Breast epithelium (tissue), 4 donors: ENCODE measurements around the gene RHOG. TPM values are rescaled to one million over a fixed set of nuclear protein-coding genes. Genes with fewer than 3 reads are reported as not detected.

Experiments used
- DNase-seq, 2 donors: peaks; one replicate each; pipeline ENCODE4 v3.0.0-alpha.2; 2019; ENCODE audit warnings: low spot score in 2 of 2
- H3K27ac ChIP-seq, 2 donors: fragments of 200-600 bp; sonication (generic) in 1 of 2; one replicate each; pipeline ENCODE4 v1.5.1; 2016 to 2019; ENCODE audit warnings: mild to moderate bottlenecking in 1 of 2
- H3K27me3 ChIP-seq, 2 donors: fragments of 200-600 bp; sonication (generic) in 1 of 2; one replicate each; pipeline versions ENCODE4 v1.5.1 to v1.6.0; 2017 to 2019; ENCODE audit warnings: control low read depth in 1 of 2, mild to moderate bottlenecking in 1 of 2
- H3K36me3 ChIP-seq: fragments of 200-600 bp; one replicate; pipeline ENCODE4 v1.5.1; 2019
- H3K4me1 ChIP-seq, 2 donors: fragments of 200-600 bp; sonication (generic); one replicate each; pipeline ENCODE4 v1.5.1; 2016 to 2019; ENCODE audit warnings: control low read depth in 1 of 2
- H3K4me3 ChIP-seq, 3 donors: fragments of 200-600 bp; sonication (generic); 1 replicate in 2 of 3; 2 replicates in 1 of 3; pipeline ENCODE4 v1.5.1; 2016 to 2019; ENCODE audit warnings: mild to moderate bottlenecking in 3 of 3, moderate library complexity in 2 of 3
- H3K9me3 ChIP-seq, 2 donors: fragments of 200-600 bp; sonication (generic) in 1 of 2; one replicate each; pipeline ENCODE4 v1.5.1; 2016 to 2019; ENCODE audit warnings: control low read depth in 1 of 2
- POLR2A ChIP-seq: fragments of 450-650 bp; IDR thresholded peaks from one replicate; pipeline ENCODE4 v1.6.1; 2016; ENCODE audit warnings: antibody characterized with exemption, mild to moderate bottlenecking, moderate library complexity
- POLR2AphosphoS5 ChIP-seq, 3 donors: sonication (generic); formaldehyde crosslinking; IDR thresholded peaks; one replicate each; pipeline ENCODE4 v1.6.1; 2017; ENCODE audit warnings: antibody characterized with exemption in 3 of 3
- intact Hi-C: fragments of 100-400 bp; cut with DNase I; formaldehyde crosslinking; loops from one replicate; pipeline ENCODE4 v1.15.1; 2023; ENCODE audit warnings: low total_unique reads
- total RNA-seq, 3 donors: library from RNA; depleted of rRNA; stranded (reverse); fragments of >200 nt; gene quantifications; one replicate each; pipeline ENCODE4 v1.1.0, GENCODE V29; 2016
- TF ChIP-seq, protein P1 (sequence below), 3 donors: fragments of 450-650 bp; IDR thresholded peaks; one replicate each; pipeline ENCODE4 v1.5.1; 2016 to 2017; ENCODE audit warnings: antibody characterized with exemption in 3 of 3, mild to moderate bottlenecking in 3 of 3, moderate library complexity in 3 of 3

The RHOG gene
- total RNA-seq, 3 donors from 2014 or later, result 37.0 to 68.2 (median 37.0) TPM

- TF ChIP-seq, protein P1, sequence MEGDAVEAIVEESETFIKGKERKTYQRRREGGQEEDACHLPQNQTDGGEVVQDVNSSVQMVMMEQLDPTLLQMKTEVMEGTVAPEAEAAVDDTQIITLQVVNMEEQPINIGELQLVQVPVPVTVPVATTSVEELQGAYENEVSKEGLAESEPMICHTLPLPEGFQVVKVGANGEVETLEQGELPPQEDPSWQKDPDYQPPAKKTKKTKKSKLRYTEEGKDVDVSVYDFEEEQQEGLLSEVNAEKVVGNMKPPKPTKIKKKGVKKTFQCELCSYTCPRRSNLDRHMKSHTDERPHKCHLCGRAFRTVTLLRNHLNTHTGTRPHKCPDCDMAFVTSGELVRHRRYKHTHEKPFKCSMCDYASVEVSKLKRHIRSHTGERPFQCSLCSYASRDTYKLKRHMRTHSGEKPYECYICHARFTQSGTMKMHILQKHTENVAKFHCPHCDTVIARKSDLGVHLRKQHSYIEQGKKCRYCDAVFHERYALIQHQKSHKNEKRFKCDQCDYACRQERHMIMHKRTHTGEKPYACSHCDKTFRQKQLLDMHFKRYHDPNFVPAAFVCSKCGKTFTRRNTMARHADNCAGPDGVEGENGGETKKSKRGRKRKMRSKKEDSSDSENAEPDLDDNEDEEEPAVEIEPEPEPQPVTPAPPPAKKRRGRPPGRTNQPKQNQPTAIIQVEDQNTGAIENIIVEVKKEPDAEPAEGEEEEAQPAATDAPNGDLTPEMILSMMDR (IDR thresholded peaks at IDR 0.05), result no peak
- TF ChIP-seq POLR2AphosphoS5 (IDR thresholded peaks at IDR 0.05) (no peak), POLR2A (no peak)
- H3K4me1 ChIP-seq, result no peaks in the 10 kb centered on the region
- no peak overlapping the region for H3K4me3 ChIP-seq
- H3K9me3 ChIP-seq, result no peaks in the 10 kb centered on the region
- no peaks in the 10 kb centered on the region for H3K27me3 ChIP-seq
- intact Hi-C loops, result no loop called here
- DNase-seq, result no peak
- H3K27ac ChIP-seq, result no peak overlapping the region
- H3K36me3 ChIP-seq, result no peaks in the 10 kb centered on the region
These were observed 10.7 kb downstream of the RHOG start for GRCh38 chr11:3830088-3830487.

DNA sequence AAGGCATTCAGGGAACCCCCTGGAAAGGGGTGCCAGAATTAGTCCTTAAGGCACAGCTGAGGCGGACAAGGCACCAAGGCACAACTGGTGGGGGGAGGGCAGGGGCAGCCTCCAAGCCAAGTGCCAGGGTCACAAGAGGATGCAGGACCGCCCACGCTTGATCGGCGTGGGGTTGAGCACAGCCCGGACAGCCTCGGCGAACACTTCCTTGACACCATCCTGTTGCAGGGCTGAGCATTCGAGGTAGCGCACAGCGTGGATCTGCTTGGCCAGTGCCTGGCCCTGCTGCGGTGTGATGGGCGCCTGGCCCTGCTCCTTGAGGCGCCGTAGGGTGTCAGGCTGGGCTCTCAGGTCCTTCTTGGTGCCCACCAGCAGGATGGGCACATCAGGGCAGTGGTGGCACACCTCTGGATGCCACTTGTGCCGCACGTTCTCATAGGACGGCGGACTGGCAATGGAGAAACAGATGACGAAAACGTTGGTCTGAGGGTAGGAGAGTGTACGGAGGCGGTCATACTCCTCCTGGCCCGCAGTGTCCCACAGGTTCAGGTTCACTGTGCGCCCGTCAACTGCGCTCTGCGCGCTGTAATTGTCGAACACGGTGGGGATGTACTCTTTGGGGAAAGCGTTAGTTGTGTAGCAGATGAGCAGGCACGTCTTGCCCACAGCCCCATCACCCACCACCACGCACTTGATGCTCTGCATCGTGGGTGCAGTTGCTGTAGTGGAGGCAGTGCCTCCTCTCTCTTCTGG is 13.1 kb downstream of the RHOG start:
- intact Hi-C loops, result no loop called here
- H3K4me1 ChIP-seq, result no peaks in the 10 kb centered on the region
- no peaks in the 10 kb centered on the region for H3K27me3 ChIP-seq
- no peaks in the 10 kb centered on the region for H3K36me3 ChIP-seq
- H3K9me3 ChIP-seq, result no peaks in the 10 kb centered on the region
- TF ChIP-seq, protein P1 (IDR thresholded peaks at IDR 0.05), result no peak
- TF ChIP-seq POLR2AphosphoS5 (IDR thresholded peaks at IDR 0.05) (no peak), POLR2A (no peak)
- no peak overlapping the region for H3K27ac ChIP-seq
- DNase-seq, result no peak
- no peak overlapping the region for H3K4me3 ChIP-seq

- Histone ChIP-seq H3K36me3 (no peaks in the 10 kb centered on the region), H3K4me1 (no peaks in the 10 kb centered on the region), H3K27ac (no peak overlapping the region), H3K4me3 (no peak overlapping the region), H3K27me3 (no peaks in the 10 kb centered on the region), H3K9me3 (no peaks in the 10 kb centered on the region)
- TF ChIP-seq, protein P1 (IDR thresholded peaks at IDR 0.05), result no peak
- no peak for TF ChIP-seq POLR2A
- no peak for TF ChIP-seq POLR2AphosphoS5 (IDR thresholded peaks at IDR 0.05)
- intact Hi-C loops, result no loop called here
- DNase-seq, result no peak
These were observed 14.0 kb downstream of the RHOG start for GRCh38 chr11:3826721-3827120.

DNA sequence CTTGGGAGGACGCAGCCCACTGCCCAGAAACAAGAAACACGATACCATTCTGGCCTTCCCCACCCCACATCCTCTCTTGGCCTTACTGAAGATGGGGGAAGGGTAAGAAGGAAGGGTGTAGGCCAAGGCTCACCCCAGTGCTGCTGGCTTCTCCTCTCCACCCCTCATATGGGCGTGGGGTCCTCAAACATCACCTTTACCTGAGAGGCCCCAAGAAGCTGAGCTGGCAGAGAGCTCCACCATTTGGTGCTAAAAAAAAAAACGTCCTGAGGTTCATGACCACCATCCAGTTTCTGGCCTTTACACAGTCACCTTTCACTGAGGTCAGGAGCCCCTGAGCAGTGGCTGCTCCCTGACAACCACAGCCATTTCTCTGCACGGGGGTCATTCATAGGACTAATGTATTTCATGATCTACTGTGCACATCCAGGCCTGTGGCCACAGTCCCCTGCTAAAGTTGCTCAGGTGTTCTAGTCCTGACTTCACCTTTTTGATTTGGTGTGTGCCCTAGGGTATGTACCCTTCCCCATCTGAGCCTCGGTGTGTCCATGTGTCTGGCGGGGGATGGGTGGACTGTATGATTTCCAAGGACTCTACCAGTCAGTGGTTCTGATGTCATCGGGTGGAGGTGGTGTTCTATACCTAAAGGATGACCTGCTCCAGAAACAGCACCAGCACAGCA is 15.1 kb downstream of the RHOG start:
- Histone ChIP-seq H3K4me3 (no peak overlapping the region), H3K36me3 (no peaks in the 10 kb centered on the region), H3K4me1 (no peaks in the 10 kb centered on the region), H3K9me3 (no peaks in the 10 kb centered on the region), H3K27me3 (no peaks in the 10 kb centered on the region), H3K27ac (no peak overlapping the region)
- TF ChIP-seq POLR2AphosphoS5 (IDR thresholded peaks at IDR 0.05) (no peak), POLR2A (no peak)
- TF ChIP-seq, protein P1 (IDR thresholded peaks at IDR 0.05), result no peak
- DNase-seq, result no peak
- intact Hi-C loops, result no loop called here

DNA sequence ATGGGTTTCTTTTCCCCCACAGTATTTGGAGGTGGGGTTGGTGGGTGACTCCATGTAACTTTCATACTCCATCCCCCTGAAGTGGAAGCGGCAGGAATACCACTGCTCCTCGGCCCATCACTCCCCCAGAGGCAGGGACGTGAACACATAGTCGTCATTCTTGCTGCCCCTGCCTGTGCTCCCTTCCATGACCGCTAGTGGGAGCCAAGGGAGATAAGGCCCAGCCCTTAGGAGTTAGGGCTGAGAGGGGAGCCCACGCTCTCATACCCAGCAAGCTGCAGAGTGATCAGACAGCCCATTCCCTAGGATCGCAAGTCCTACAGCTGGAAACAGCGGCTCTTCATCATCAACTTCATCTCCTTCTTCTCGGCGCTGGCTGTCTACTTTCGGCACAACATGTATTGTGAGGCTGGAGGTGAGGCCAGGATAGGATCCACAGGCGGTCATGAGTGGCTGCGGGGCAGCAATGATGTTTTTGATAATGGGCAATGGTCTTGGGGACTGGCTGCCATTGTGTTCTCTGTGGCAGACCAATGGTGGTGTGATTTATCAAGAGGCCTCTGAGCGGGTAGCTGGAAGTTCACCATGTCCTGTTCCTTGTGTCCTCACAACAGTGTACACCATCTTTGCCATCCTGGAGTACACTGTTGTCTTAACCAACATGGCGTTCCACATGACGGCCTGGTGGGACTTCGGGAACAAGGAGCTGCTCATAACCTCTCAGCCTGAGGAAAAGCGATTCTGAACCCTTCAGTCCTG is 15.9 kb downstream of the RHOG start:
- H3K4me1 ChIP-seq, result no peaks in the 10 kb centered on the region
- no peaks in the 10 kb centered on the region for H3K27me3 ChIP-seq
- H3K9me3 ChIP-seq, result no peaks in the 10 kb centered on the region
- TF ChIP-seq POLR2A (no peak), POLR2AphosphoS5 (IDR thresholded peaks at IDR 0.05) (no peak)
- TF ChIP-seq, protein P1 (IDR thresholded peaks at IDR 0.05), result peak in 1 of 3 donors; percentile 10
- no peaks in the 10 kb centered on the region for H3K36me3 ChIP-seq
- intact Hi-C loops, result no loop called here
- H3K27ac ChIP-seq, result no peak overlapping the region
- DNase-seq, result no peak
- no peak overlapping the region for H3K4me3 ChIP-seq
